Right ventricle myocardium superior (tissue), 1 donor: Measurements from ENCODE around the gene DBET. TPM values are rescaled to one million over a fixed set of nuclear protein-coding genes. Genes with fewer than 3 reads are reported as not detected.
"Not testable (repeated sequence)": the region's sequence is repeated elsewhere in the genome, so short reads cannot be mapped to it uniquely, and the experiment has no call there.

ENCODE experiments used
- ATAC-seq: fragments of 200-7000 bp; cut with Tn5 transposase; one replicate; pipeline ENCODE4 v1.9.1; 2020; ENCODE audit warnings: mild to moderate bottlenecking; ENCODE audit not compliant: poor library complexity
- DNase-seq: peaks from one replicate; pipeline ENCODE4 v3.0.0-alpha.2; 2020
- intact Hi-C: fragments of 100-400 bp; cut with DNase I; formaldehyde crosslinking; loops from one replicate; pipeline ENCODE4 v1.11.2; 2022
- long read RNA-seq: library from polyadenylated mRNA; unstranded; transcript quantifications from one replicate; pipeline ENCODE4 v2.0.0, GENCODE V29; 2021
- total RNA-seq: library from RNA; stranded (reverse); fragmentation: NEBNext Ultra II Directional; extraction: Animal tissue kit (Norgen Biotek cat#: 25700); gene quantifications from one replicate; pipeline ENCODE4 v1.2.1, GENCODE V29; 2021
- donor health status: DM: no; HTN: yes; CAD: no; lungs with severe emphysema.

The DBET gene
- total RNA-seq: not detected
- long read RNA-seq: 0 reads

DNA sequence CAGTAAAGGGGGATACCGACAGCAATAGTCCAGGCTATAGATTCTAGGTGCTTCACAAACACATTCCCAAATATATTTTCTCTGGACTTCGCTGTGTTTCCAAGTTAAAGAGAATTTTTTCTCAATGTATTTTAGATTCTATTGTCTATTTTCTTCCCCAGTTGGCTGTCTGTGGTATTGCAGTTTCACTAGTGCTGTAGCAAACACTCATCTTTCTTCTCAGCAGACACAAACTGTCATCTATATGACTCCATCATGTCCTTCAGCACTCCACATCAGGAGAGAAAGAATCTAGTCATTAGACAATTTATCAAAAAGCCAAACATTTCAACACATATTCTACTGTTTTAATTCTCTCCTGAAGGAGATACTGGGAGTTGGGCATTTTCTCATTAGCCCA is at the start of gene DBET:
Gene DBET (plus strand): TSS at position 161 of the 400 bp plus-strand sequence.
- ATAC-seq, DNase-seq, intact Hi-C loops: not testable (repeated sequence)

DNA sequence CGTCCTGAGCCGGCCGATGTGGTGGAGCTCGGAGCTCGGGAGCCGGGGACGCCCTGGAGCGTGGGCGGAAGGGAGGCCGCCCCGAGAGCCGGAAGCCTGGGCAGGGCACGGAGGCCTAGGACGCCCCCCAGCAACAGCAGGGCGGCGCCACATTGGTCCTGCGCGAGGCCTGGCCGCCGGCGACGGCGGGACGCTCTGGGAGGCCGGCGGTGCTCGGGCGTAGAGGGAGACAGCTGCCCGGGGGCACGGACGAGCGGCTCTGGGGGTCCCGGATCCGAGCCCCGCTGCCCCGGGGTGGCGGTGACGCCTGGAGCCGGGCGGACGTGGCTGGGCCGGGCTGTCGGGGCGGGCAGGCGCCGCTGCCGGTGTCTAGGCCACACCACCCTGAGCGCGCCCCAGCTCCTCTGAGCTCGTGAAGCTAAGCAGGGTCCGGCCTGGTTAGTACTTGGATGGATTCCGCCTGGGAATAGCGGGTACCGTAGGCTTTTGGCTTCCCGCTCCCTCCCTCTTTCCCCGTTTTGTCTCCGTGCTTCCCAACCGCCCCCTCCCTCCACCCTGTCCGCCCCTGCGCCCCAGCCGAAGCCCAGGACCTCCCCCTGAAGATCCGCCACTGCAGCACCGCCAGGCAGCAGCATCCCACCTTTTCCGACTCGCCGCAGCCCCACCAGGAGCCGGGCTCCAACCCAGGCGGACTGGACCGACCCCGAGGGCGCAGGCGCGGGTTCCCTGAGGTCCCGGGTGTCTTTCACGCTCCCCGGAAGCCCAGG is 49.3 kb upstream of the DBET start:
- ATAC-seq (no peak), DNase-seq (peak; percentile 34)
- intact Hi-C loops: no loop called here

DNA sequence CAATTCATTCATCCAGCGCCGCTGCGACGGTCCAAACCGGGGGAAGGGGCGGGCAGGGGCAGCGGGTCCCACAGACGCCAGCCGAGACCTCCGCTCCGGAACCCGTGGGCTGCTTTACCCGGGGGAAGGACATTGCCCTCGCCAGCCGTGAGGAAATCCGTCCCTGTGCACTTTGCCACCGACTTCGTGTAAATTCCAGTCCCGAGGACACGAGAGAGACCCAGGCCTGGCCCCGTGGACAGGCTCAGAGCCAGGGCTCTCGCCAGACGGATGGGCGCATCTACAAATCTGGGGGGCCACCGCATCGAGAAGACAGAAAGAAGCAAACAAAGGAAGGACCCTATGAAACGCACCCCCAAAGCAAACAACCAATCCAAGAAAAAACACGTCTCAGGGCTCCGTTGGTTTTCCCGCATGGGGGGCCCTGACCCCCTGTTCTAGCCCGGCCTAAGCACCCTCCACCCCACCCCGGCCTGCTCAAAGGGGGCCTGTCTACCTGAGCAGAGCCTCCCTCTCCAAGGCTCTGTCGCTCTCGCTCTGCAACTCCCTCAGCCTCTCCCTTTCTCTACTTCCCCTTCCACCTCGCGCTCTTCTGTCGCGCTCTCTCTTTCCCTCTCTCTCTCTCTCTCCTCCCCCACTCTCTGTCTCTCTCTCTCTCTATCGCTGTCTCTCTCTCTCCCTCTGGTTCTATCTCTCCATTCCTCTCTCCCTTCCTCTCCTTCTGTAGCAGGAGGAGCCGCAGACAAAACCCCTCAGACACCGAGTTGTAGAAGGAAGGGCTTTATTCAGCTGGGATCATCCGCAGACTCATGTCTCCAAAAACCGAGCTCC is 48.5 kb upstream of the DBET start:
- no peak for ATAC-seq
- intact Hi-C loops: no loop called here
- DNase-seq: no peak

DNA sequence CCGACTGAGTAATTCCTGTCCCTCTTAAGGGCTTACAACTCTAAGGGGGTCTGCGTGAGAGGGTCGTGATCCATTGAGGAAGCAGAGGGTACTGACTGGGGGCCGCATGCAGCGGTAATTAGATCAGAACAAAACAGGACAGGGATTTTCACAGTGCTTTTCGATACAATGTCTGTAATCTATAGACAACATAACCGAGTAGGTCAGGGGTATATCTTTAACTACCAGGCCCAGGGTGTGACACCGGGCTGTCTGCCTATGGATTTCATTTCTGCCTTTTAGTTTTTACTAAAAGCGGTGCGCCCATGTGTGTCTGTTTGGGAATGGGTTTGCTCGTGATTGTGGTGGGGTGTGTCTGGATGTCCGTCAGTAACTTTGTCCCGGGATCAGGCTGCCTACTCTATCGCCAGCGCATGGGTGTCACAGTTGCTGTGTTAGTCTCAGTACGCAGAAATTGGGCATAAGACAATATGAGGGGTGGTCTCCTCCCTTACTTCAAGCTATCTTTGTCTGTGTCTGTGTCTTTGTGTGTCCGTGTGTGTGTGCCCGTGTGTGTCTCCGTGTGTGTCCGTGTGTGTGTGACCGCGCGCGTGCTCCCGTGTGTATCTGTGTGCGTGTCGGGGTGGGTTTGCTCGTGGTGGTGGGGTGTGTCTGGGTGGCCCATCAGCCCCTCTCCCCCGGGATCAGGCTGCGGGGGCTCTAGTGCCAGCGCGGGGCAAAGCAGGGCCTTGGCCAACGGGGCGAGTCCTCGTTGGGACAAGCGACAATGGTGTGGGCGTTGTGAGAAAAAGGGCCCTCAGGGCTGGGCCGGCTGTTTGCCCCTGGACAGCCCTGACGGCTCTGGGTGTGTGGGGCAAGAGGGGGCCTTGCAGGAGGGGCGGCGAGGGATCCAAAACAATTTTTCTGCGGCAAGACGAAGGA is 47.7 kb upstream of the DBET start:
- ATAC-seq (no peak), DNase-seq (no peak)
- intact Hi-C loops: no loop called here

DNA sequence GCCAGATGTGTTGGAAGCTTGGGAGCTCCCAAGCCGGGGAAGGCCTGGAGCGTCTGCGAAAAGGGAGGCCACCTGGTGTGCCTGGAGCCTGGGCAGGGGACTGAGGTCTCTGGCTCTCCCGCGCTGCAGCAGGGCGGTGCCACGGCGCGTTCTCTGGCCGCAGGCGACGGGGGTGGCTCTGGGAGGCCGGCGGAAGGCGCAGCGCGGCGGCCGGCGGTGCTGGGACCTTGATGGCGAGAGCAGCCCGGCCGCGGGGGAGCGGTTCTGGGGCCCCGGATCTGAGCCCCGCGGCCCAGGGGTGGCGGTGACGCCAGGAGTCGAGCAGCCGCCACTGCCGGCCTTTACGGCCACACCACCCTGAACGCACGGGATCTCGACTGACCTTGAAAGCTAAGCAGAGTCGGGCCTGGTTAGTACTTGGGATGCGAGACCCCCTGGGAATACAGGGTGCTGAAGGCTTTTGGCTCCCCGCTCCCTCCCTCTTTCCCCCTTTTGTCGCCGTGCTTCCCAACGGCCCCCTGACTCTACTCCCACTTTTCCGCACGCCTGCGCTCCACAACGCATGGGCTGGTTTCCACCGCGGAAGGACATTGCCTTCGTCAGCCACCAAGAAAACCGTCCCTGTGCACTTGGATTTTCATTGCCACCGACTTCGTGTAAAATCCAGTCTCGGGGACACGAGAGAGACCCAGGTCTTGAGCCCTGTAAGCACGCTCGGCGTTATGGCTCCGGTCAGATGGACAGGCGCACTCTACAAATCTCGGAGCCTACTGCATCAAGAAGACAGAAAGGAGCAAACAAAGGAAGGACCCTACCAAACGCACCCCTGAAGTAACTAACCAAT is 46.7 kb upstream of the DBET start:
- DNase-seq: no peak
- ATAC-seq: no peak
- intact Hi-C loops: no loop called here

DNA sequence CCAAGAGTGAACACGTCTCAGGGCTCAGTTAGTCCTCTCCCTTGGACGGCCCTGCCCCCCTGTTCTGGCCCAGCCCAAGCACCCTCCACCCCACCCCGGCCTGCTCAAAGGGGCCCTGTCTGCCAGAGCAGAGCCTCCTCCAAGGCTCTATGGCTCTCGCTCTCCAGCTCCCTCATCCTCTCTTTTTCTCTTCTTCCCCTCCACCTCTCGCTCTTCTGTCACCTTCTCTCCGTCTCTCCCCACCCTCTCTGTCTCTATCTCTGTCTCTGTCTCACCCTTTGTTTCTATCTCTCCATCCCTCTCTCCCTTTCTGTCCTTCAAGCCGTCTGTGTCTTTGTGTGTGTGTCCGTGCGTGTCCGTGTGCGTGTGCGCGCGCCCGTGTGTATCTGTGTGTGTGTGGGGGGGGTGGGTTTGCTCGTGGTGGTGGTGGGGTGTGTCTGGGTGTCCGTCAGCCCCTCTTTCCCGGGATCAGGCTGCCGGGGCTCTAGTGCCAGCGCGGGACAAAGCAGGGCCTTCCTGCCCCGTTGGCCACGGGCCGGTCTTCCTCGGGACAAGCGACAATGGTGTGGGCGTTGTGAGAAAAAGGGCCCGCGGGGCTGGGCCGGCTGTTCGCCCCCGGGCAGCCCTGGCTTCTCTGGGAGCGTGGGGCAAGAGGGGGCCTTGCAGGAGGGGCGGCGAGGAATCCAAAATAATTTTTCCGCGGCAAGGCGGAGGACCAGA is 45.9 kb upstream of the DBET start:
- ATAC-seq (no peak), DNase-seq (no peak)
- intact Hi-C loops: no loop called here

DNA sequence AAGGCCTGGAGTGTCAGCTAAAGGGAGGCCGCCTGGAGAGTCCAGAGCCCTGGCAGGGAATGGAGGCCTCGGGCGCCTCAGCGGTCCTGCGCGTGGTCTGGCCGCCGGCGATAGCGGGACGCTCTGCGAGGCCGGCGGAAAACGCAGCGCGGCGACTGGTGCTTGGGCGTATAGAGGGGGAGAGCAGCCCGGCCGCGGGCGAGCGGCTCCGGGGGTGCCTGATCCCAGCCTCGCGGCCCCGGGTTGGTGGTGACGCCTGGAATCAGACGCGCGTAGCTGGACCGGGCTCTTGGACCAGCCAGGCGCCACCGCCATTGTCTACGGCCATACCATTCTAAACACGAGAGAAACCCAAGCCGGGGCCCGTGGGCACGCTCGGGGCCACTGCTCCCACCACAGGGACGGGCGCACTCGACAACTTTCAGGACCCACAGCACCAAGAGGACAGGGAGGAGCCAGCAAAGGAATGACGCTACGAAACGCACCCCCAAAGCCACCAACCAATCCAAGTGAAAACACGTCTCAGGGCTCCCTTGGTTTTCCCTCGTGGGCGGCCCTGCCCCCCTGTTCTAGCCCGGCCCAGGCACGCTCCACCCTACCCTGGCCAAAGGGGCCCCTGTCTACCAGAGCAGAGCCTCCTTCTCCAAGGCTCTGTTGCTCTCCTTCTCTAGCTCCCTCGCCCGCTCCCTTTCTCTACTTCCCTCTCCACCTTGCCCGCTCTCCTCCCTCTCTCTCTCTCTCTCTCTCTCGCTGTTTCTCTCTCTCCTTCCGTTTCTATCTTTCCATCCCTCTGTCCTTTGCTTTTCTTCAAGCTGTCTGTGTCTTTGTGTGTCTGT is 45.1 kb upstream of the DBET start:
- peak; percentile 26 for DNase-seq
- ATAC-seq: no peak
- intact Hi-C loops: no loop called here

DNA sequence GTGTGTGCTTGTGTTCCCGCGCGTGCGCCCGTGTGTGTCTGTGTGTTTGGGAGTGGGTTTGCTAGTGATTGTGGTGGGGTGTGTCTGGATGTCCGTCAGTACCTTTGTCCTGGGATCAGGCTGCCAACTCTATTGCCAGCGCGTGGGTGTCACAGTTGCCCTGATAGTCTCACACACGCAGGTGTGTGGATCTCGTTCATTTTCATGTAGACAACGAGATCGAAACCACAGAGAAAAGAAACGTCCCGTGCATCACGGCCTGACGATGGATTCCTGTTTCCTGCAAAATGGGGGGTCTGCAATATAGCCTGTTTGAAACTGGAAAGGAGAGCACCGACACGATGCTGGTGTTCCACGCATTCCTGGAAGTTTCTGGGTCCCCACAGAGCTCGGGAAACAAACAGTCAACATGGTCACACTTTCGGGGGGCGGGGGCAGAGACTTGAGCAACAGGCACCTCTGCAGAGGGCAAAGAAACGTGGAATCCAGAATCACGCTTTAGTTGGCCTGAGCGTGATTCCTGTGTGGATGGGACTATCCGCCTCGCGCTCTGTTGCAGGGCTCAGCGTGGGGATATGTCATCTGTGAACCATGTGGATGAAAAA is 44.3 kb upstream of the DBET start:
- DNase-seq, intact Hi-C loops, ATAC-seq: not testable (repeated sequence)

DNA sequence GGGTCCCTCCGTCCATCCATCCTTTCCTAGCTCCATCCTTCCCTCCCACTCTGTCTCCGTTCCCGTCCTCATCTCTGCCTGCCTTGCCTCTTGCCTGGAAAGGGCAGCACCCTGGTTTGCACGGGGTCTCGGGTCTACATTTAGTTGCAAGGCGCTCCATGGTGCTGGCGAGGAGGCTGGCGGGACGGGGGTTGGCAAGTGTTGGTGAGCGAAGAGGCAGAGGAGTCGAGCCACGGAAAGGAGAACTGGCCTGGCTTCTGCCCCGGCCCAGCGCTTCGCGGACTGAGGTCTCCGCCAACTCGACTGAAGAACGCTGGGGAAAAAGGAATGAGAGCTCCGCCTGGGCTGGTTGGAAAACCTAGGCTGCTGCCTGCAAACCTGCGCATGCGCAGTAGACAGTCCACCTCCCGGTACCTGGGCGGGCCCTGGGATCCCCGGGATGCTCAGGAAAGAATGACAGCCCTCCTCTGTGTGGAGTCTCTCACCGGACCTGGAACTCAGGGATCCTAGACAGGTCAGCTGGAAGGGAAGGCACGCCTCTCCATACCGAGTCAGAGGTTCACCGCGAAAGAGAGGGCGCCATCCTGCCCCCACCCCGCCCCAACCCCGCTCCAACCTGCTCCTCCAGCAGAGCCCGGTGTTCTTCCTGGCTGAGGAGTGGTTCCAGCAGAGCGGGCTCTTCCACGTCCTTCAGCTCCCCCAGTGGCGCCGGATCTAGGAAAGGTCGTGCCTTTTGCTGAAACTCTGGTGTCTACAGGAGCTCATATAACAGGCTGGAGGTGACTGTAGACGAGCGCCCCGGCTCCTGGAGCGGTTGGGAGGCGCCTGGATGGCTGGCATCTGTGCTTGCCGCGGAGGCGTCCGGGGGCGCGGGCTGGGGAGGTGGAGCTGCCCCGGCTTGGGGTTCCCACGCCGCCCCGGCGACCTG is 43.2 kb upstream of the DBET start:
- intact Hi-C loops: no loop called here
- DNase-seq (peak; percentile 51), ATAC-seq (no peak)

DNA sequence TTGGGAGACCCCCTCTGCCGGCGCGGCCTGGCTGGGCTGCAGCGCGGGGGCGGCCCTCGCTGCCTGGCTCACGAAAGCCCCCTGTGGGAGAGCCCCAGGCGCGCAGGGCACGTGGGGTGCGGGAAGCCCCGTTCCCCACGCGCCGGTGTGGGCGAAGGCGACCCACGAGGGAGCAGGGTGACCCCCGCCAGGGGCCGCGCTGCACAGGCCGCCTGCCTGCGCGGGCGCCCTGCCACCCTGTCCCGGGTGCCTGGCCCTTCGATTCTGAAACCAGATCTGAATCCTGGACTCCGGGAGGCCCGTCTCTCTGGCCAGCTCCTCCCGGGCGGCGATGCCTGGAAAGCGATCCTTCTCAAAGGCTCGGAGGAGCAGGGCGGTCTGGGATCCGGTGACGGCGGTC is 42.3 kb upstream of the DBET start:
- DNase-seq, intact Hi-C loops, ATAC-seq: not testable (repeated sequence)

DNA sequence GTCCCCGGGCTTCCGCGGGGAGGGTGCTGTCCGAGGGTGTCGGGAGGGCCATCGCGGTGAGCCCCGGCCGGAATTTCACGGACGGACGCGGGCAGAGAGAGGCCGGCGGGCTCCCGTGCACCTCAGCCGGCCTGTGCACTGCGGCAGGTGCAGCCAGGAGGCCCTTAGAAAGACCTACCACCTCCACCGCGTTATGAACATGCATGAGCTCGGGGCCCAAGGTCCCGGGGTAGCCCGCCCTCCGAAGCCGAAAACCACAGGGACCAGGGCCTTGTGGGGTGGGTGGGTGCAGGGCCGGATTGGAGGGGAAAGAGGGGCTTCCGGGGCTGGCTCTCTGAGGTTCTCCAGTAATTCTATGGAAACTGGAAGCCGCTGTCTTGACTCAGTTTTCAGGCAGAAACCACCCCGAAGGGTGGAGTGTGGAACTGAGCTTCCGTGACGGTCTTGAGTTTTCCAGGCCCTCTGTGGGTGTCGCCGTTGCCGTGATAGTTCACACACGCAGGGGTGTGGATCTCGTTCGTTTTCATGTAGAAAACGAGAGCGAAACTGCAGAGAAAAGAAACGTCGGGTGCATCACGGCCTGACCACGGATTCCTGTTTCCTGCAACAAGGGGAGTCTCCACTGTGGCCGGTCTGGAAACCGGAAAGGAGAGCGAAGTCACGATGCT is 41.6 kb upstream of the DBET start:
- ATAC-seq (peak; percentile 45), DNase-seq (peak; percentile 42)
- intact Hi-C loops: not testable (repeated sequence)

DNA sequence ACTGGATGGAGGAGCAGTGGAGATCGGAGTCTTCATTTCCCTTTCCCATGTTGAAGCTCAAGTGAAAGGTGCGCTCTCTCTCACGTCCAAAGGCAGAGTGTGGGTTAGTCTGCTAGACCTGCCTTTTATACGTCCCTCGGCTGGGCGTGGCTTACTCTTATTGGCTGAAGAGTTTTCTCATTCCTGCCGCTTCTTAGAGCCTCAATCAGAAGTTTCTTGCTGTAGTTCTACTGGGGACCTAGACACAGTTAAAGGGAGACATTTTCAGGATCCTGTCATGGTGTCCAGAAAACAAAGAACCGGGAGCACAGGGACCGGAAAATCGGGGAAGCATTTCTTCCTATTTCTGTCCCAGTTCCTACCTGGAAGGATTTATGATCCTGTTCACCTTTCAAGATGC is 37.1 kb upstream of the DBET start, which contains the start of gene FRG2:
Gene FRG2 (minus strand): TSS at position 101 of the 400 bp plus-strand sequence. CDS start 52 bp downstream, at position 49.
- ATAC-seq, intact Hi-C loops, DNase-seq: not testable (repeated sequence)

DNA sequence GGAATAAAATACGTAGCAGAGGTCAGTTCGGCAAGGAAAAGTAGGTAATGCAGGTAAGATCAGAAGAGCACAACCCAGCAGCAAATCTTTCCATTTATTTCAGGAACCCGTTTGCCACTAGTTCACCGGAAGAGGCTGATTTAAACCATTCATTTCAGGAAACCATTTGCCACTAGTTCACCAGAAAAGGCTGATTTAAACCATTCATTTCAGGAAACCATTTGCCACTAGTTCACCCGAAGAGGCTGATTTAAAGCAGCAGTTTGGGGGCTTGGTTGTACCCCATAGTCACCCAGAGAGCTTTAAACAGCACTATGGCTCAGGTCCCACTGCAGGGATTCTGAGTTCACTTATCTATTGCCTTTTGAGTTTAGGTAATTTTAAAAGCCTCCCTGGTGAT is 33.0 kb upstream of the DBET start:
- ATAC-seq, intact Hi-C loops, DNase-seq: not testable (repeated sequence)

DNA sequence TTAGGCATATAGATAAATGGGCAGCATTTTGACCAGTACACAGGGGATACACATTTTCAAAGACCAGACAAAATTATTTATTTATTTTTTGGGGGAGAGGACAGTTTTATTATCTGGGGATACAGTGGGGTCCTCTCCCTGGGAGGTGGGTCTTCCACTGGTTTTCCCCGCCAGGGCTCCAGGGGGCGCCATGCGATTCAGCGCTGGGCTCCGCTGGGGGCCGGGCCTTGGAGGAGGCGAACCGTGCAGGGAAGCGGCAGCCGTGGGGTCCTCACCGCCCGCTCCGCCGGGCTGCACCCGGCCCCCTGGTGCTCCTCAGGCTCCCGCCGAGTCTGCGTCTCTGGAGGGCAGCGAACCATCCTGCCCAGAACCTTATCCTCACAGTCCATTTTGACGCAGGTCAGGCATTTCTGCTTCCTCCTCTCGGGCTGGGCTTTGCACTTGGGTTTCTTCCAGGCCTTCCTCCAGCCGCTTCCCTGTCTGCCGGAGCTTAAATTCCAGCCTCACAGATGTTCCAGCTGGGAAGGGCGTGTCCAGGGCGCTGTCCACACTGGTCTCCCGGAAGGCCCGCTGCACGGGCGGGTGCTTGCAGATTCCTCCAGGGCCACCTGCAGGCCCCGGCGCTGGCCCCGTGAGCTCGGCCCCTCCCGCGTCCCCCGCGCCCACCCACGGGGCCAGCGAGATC is 26.5 kb upstream of the DBET start:
- intact Hi-C loops, DNase-seq, ATAC-seq: not testable (repeated sequence)
